Esophagus squamous epithelium (tissue), 5 donors: ENCODE results near the gene FAP. TPM values are rescaled to one million over a fixed set of nuclear protein-coding genes. Genes with fewer than 3 reads are reported as not detected.

Experiments
- DNase-seq: peaks from one replicate; lab custom pipeline; 2025; lab: John Stamatoyannopoulos, UW
- H3K27ac ChIP-seq, 4 donors: fragments of 200-600 bp; sonication (generic); one replicate each; pipeline ENCODE4 v1.5.1; 2016 to 2019; ENCODE audit warnings: mild to moderate bottlenecking in 1 of 4
- H3K27me3 ChIP-seq, 4 donors: fragments of 200-600 bp; sonication (generic); 1 replicate in 3 of 4; 2 replicates in 1 of 4; pipeline versions ENCODE4 v1.5.1 to v1.6.0; 2017 to 2021; ENCODE audit warnings: antibody characterized with exemption in 1 of 4
- H3K36me3 ChIP-seq, 3 donors: fragments of 200-600 bp; sonication (generic); one replicate each; pipeline ENCODE4 v1.5.1; 2016 to 2019
- H3K4me1 ChIP-seq, 3 donors: fragments of 200-600 bp; sonication (generic); one replicate each; pipeline ENCODE4 v1.5.1; 2017 to 2019
- H3K4me3 ChIP-seq, 4 donors: fragments of 200-600 bp; sonication (generic); 1 replicate in 3 of 4; 2 replicates in 1 of 4; pipeline ENCODE4 v1.5.1; 2016 to 2019; ENCODE audit warnings: mild to moderate bottlenecking in 2 of 4, moderate library complexity in 1 of 4
- H3K9me3 ChIP-seq, 3 donors: fragments of 200-600 bp; sonication (generic); one replicate each; pipeline ENCODE4 v1.5.1; 2016 to 2019
- POLR2A ChIP-seq, 4 donors: fragments of 450-650 bp; IDR thresholded peaks; one replicate each; pipeline ENCODE4 v1.6.1; 2017; ENCODE audit warnings: antibody characterized with exemption in 4 of 4, mild to moderate bottlenecking in 4 of 4, moderate library complexity in 3 of 4
- WGBS, 2 donors: methylation state at CpG; one replicate each; pipeline ENCODE4 v1.1.5; 2018; 5-methylcytosine and 5-hydroxymethylcytosine counted together
- intact Hi-C: fragments of 100-400 bp; cut with DNase I; formaldehyde crosslinking; loops from one replicate; pipeline ENCODE4 v1.15.0; 2022
- total RNA-seq, 4 donors: library from RNA; depleted of rRNA; stranded (reverse); fragments of >200 nt; gene quantifications; one replicate each; pipeline ENCODE4 v1.1.0, GENCODE V29; 2016
- TF ChIP-seq, protein P1 (sequence below), 6 experiments: fragments of 450-650 bp in 4 of 6; fragments of 200-600 bp in 2 of 6; sonication (generic) in 2 of 6; IDR thresholded peaks; one replicate each; pipeline ENCODE4 v1.5.1; 2016 to 2019; ENCODE audit warnings: antibody characterized with exemption in 6 of 6, mild to moderate bottlenecking in 4 of 6, moderate library complexity in 4 of 6
- donor health status: DM: yes; HTN: yes; CAD: no.

Gene FAP
- total RNA-seq, 4 donors from 2014 or later: 0.91 to 6.5 (median 2.1) TPM

GRCh38 chr2:162200636-162201035 is 42.6 kb downstream of the FAP start:
- Histone ChIP-seq H3K4me3 (no peak overlapping the region), H3K4me1 (no peaks in the 10 kb centered on the region), H3K27me3 (no peaks in the 10 kb centered on the region), H3K36me3 (no peaks in the 10 kb centered on the region), H3K9me3 (no peaks in the 10 kb centered on the region), H3K27ac (no peak overlapping the region)
- TF ChIP-seq POLR2A (IDR thresholded peaks at IDR 0.05): no peak
- TF ChIP-seq, protein P1, sequence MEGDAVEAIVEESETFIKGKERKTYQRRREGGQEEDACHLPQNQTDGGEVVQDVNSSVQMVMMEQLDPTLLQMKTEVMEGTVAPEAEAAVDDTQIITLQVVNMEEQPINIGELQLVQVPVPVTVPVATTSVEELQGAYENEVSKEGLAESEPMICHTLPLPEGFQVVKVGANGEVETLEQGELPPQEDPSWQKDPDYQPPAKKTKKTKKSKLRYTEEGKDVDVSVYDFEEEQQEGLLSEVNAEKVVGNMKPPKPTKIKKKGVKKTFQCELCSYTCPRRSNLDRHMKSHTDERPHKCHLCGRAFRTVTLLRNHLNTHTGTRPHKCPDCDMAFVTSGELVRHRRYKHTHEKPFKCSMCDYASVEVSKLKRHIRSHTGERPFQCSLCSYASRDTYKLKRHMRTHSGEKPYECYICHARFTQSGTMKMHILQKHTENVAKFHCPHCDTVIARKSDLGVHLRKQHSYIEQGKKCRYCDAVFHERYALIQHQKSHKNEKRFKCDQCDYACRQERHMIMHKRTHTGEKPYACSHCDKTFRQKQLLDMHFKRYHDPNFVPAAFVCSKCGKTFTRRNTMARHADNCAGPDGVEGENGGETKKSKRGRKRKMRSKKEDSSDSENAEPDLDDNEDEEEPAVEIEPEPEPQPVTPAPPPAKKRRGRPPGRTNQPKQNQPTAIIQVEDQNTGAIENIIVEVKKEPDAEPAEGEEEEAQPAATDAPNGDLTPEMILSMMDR (IDR thresholded peaks at IDR 0.05): no peak
- WGBS, 2 donors: 48 to 73% methylated on average over 1 of the region's 1 CpG
- DNase-seq: no peak
- intact Hi-C loops: no loop called here

DNA sequence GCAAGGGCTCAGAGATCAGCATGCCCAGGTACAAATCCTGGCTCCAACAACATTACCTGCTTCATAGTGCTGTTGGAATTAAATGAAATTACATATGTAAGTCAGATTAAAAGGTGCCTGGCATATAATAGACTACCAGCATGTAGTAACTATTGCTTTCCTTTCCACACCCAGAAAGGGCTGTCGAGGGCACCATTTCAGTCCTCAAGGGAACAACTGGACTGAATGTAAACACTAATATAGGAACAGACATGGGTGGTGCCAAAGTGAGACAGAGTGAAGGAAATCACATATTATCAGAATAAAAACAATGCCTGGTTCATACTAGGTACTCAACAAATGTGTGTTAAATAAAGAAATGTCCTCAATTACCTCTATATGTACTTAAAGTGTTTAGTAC is 43.3 kb downstream of the FAP start:
- no peak for TF ChIP-seq POLR2A (IDR thresholded peaks at IDR 0.05)
- TF ChIP-seq, protein P1 (IDR thresholded peaks at IDR 0.05): no peak
- Histone ChIP-seq H3K36me3 (no peaks in the 10 kb centered on the region), H3K9me3 (no peaks in the 10 kb centered on the region), H3K4me1 (no peaks in the 10 kb centered on the region), H3K27ac (no peak overlapping the region), H3K4me3 (no peak overlapping the region), H3K27me3 (no peaks in the 10 kb centered on the region)
- intact Hi-C loops: no loop called here
- DNase-seq: no peak
- WGBS, 2 donors: 50 to 53% methylated on average over 1 of the region's 1 CpG

DNA sequence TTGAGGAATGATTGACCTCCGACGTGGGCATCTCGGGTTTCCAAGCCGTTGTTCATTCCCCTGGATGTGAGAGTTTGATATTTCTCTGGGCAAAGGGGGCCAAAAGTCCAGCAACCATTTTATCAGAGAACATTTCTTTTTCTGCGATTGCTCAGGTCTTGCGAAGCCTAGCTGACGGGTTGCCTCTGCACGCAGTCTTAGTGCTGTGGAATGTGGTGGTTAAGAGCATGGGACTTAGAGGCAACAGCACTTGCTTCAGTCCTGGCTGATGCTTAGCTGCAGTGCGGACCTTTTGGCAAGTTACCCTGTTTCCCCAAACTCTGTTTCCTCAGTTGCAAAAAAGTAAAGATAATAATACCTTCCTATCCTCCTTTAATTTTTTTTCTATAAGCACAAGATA is 45.0 kb downstream of the FAP start:
- Histone ChIP-seq H3K9me3 (no peaks in the 10 kb centered on the region), H3K36me3 (no peaks in the 10 kb centered on the region), H3K27me3 (no peaks in the 10 kb centered on the region), H3K4me3 (no peak overlapping the region), H3K27ac (no peak overlapping the region), H3K4me1 (no peaks in the 10 kb centered on the region)
- WGBS, 2 donors: 81 to 87% methylated on average over 6 to 9 of the region's 9 CpGs
- intact Hi-C loops: no loop called here
- no peak for TF ChIP-seq POLR2A (IDR thresholded peaks at IDR 0.05)
- TF ChIP-seq, protein P1 (IDR thresholded peaks at IDR 0.05): no peak
- no peak for DNase-seq

DNA sequence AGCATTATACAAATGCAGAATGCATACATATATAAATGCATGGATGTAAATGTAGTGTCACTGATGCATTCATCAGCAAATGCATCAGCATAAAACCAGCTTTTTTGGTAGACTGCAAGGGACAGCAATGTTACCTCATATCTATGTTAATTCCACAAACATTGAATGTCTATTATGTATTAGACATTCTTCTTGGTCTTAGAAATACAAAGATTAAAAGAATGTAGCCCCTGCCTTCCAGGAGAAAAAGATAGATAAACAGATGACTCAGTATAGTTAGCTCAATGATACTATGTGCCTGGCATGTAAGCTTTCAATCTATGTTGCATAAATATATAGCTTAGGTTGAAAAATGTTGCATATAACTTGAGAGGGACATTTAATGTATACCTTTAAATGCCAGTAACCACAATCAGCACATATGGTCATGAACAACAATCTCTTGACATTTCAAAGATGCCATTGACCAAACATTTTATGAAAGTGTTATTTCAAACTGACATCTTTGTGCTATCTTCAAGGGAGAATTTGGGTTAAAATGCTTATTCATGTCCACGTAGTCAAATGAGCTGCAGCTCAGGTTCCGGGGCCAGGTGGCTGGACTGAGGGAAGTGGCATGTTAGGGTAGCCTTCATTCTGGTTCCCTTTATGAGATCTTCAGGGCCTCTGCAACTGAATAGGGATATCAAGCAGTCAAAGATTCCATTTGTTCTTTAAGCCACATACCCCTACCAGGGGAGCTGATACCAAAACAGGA is 46.0 kb downstream of the FAP start:
- intact Hi-C loops: no loop called here
- H3K27ac ChIP-seq: no peak overlapping the region
- H3K27me3 ChIP-seq: no peaks in the 10 kb centered on the region
- no peak overlapping the region for H3K4me3 ChIP-seq
- no peaks in the 10 kb centered on the region for H3K36me3 ChIP-seq
- TF ChIP-seq, protein P1 (IDR thresholded peaks at IDR 0.05): no peak
- TF ChIP-seq POLR2A (IDR thresholded peaks at IDR 0.05): no peak
- no peaks in the 10 kb centered on the region for H3K9me3 ChIP-seq
- DNase-seq: no peak
- no peaks in the 10 kb centered on the region for H3K4me1 ChIP-seq
- WGBS, 2 donors: 74 to 96% methylated on average over 2 of the region's 2 CpGs

- H3K27me3 ChIP-seq: no peaks in the 10 kb centered on the region
- no peak for DNase-seq
- H3K36me3 ChIP-seq: no peaks in the 10 kb centered on the region
- 79 to 82% methylated on average over 7 of the region's 7 CpGs for WGBS, 2 donors
- H3K9me3 ChIP-seq: no peaks in the 10 kb centered on the region
- no peaks in the 10 kb centered on the region for H3K4me1 ChIP-seq
- H3K27ac ChIP-seq: no peak overlapping the region
- intact Hi-C loops: no loop called here
- TF ChIP-seq, protein P1 (IDR thresholded peaks at IDR 0.05): no peak
- no peak for TF ChIP-seq POLR2A (IDR thresholded peaks at IDR 0.05)
- H3K4me3 ChIP-seq: no peak overlapping the region
Observed at GRCh38 chr2:162196638-162197037, 46.6 kb downstream of the FAP start.
